Stimulated activated effector memory CD8-positive, alpha-beta T cell treated with anti-CD3 and anti-CD28 coated beads, Interleukin-12 subunit alpha, Interleukin-12 subunit beta, amount 100 ng/mL, for 72 hours (primary cell): Measurements from ENCODE around the gene NSMCE1.

Experiments
- ATAC-seq: fragments of 150-1000 bp; cut with Tn5 transposase; 2 replicates; pipeline ENCODE4 v1.10.0; 2021
- DNase-seq, 2 donors: peaks; one replicate each; pipeline ENCODE4 v3.0.0; 2021 to 2022; ENCODE audit warnings: low spot score in 2 of 2
- H3K27ac Mint-ChIP-seq: one replicate; pipeline ENCODE4 v1.8.0; 2022; ENCODE audit warnings: mild to moderate bottlenecking, mixed read lengths
- H3K36me3 Mint-ChIP-seq: one replicate; pipeline ENCODE4 v1.8.0; 2022; ENCODE audit warnings: mild to moderate bottlenecking, mixed read lengths
- H3K4me1 Mint-ChIP-seq: one replicate; pipeline ENCODE4 v1.8.0; 2022; ENCODE audit warnings: mixed read lengths
- H3K4me3 Mint-ChIP-seq: one replicate; pipeline ENCODE4 v1.8.0; 2022; ENCODE audit warnings: mild to moderate bottlenecking, mixed read lengths
- H3K9me3 Mint-ChIP-seq: one replicate; pipeline ENCODE4 v1.8.0; 2022; ENCODE audit warnings: mixed read lengths

Gene NSMCE1

DNA sequence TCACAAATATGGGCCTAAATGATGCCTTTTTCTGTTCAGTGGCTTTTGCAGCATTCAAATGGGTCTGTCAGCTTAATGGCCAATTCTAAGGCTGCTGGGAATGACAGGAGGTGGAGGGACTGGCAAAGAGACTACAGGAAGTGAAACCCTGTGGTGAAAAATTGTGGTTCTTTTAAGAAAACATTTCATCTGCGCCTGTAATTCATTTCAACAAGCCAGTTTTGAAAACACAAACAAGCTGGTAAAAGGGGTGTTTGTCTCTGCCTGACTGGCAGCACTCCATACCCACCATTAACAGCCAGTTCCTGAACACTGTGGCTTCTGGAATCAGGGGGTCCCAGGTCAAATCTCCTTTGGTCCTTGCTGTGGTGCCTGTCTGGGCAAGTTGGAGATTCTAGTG, 68.8 kb downstream of the NSMCE1 start:
- H3K36me3 Mint-ChIP-seq, result peaks cover 16% of the 10 kb centered on the region
- ATAC-seq (no peak), DNase-seq (peak in 1 of 2 donors; percentile 53)
- peak overlapping the region; percentile 89 for H3K27ac Mint-ChIP-seq
- H3K4me1 Mint-ChIP-seq, result peaks cover 80% of the 10 kb centered on the region
- peak overlapping the region; percentile 48 for H3K4me3 Mint-ChIP-seq
- no peaks in the 10 kb centered on the region for H3K9me3 Mint-ChIP-seq

GRCh38 chr16:27199235-27199586, 69.4 kb downstream of the NSMCE1 start:
- H3K36me3 Mint-ChIP-seq, result peaks cover 13% of the 10 kb centered on the region
- H3K27ac Mint-ChIP-seq, result peak overlapping the region; percentile 89
- no peaks in the 10 kb centered on the region for H3K9me3 Mint-ChIP-seq
- H3K4me1 Mint-ChIP-seq, result peaks cover 76% of the 10 kb centered on the region
- ATAC-seq (no peak), DNase-seq (no peak)
- peak overlapping the region; percentile 48 for H3K4me3 Mint-ChIP-seq

GRCh38 chr16:27198451-27199234, 69.9 kb downstream of the NSMCE1 start:
- ATAC-seq, result no peak
- no peak overlapping the region for H3K4me3 Mint-ChIP-seq
- peaks cover 7% of the 10 kb centered on the region for H3K36me3 Mint-ChIP-seq
- no peaks in the 10 kb centered on the region for H3K9me3 Mint-ChIP-seq
- H3K27ac Mint-ChIP-seq, result peak overlapping the region; percentile 89
- DNase-seq, result no peak
- peaks cover 70% of the 10 kb centered on the region for H3K4me1 Mint-ChIP-seq

DNA sequence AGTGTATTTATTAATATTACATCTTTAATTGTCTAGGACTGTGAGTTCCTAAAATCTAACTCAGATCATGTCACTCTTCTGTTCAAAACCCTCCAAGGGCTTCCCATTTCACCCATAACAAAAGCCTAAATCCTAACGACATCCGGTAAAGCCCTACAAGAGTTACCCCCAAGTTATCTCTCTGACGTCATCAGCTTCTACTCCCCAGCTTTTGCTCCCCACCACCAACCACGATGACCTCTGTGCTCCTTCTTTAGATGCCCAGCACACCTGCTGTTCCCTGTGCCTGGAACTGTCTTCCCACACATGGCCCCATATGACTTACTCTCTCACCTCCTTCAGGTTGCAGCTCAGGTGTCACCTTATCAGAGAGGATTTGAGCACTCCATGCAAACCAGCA, 71.6 kb downstream of the NSMCE1 start:
- Mint-ChIP-seq H3K4me3 (no peak overlapping the region), H3K36me3 (no peaks in the 10 kb centered on the region), H3K4me1 (peaks cover 68% of the 10 kb centered on the region), H3K27ac (peak overlapping the region; percentile 46), H3K9me3 (no peaks in the 10 kb centered on the region)
- DNase-seq, result no peak
- no peak for ATAC-seq

- H3K4me1 Mint-ChIP-seq, result peaks cover 62% of the 10 kb centered on the region
- no peaks in the 10 kb centered on the region for H3K36me3 Mint-ChIP-seq
- no peaks in the 10 kb centered on the region for H3K9me3 Mint-ChIP-seq
- no peak overlapping the region for H3K4me3 Mint-ChIP-seq
- DNase-seq (no peak), ATAC-seq (peak; percentile 12)
- H3K27ac Mint-ChIP-seq, result no peak overlapping the region
These were observed 72.5 kb downstream of the NSMCE1 start for GRCh38 chr16:27195941-27196595.

DNA sequence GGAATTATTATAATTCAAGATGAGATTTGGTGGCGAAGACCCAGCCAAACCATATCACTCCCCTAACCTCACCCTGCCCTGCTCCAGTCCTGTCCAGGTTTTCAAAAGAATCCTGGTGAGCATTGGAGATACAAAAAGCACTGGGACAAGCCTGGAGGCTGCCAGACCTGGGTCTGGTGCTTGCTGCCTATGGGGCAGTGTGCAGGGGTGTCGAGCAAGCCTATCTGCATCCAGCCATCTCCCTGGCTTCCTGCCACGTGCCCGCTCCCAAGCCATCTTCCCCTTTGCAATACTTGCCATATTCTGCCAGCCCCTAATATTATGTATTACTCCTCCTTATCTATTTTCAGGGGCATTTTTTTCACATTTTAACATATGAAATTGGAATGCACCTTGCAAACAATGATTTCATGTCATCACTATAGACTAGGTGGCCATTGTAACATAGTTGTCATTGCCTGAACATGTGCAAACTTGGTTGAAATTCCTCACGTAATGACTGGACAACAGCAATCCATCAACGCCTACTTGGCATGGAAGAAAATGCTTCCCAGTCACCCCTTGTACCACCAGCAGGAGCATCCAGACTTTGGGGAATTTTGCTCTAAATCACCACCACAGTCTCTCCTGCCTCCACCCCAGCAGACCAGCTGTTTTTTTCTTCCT, 73.4 kb downstream of the NSMCE1 start:
- Mint-ChIP-seq H3K4me3 (no peak overlapping the region), H3K4me1 (peaks cover 53% of the 10 kb centered on the region), H3K9me3 (no peaks in the 10 kb centered on the region), H3K27ac (no peak overlapping the region), H3K36me3 (no peaks in the 10 kb centered on the region)
- ATAC-seq (no peak), DNase-seq (no peak)

DNA sequence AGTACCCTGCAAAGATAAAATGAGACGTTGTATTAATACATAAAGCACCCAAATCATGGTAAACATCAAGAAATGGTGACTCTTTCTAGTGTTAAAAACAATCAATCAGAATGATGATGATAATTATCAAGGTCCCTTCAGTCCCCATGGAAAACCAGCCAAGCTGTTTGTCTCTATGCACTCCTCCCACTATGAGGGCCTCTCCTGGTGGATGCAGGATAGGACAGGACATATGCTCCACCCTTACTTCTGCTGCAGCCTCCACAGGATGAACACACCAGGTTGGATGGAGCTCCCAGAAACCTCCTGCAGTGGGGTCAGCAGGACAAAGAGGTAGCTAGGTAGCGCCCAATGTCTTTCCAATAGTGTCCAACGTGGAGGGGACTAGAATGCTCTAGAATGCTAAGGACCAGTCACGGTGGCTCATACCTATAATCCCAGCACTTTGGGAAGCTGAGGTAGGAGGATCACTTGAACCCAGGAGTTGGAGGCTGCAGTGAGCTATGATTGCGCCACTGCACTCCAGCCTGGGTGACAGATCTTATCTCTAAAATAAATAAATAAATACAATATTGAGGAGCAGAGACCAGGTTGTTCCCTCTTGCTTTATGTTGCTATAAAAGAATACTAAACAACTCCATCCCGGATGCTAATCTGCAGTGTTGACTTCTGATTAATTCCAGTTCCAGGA, 75.1 kb downstream of the NSMCE1 start:
- Mint-ChIP-seq H3K4me1 (peaks cover 36% of the 10 kb centered on the region), H3K9me3 (no peaks in the 10 kb centered on the region), H3K4me3 (no peak overlapping the region), H3K27ac (no peak overlapping the region), H3K36me3 (no peaks in the 10 kb centered on the region)
- ATAC-seq (no peak), DNase-seq (no peak)

GRCh38 chr16:27191352-27191924, 77.1 kb downstream of the NSMCE1 start:
- H3K36me3 Mint-ChIP-seq, result no peaks in the 10 kb centered on the region
- H3K4me1 Mint-ChIP-seq, result peaks cover 20% of the 10 kb centered on the region
- no peak overlapping the region for H3K27ac Mint-ChIP-seq
- H3K9me3 Mint-ChIP-seq, result no peaks in the 10 kb centered on the region
- DNase-seq (no peak), ATAC-seq (no peak)
- H3K4me3 Mint-ChIP-seq, result no peak overlapping the region

GRCh38 chr16:27190316-27190871, 78.2 kb downstream of the NSMCE1 start:
- Mint-ChIP-seq H3K4me3 (no peak overlapping the region), H3K36me3 (no peaks in the 10 kb centered on the region), H3K27ac (no peak overlapping the region), H3K9me3 (no peaks in the 10 kb centered on the region), H3K4me1 (peaks cover 10% of the 10 kb centered on the region)
- ATAC-seq (no peak), DNase-seq (no peak)

DNA sequence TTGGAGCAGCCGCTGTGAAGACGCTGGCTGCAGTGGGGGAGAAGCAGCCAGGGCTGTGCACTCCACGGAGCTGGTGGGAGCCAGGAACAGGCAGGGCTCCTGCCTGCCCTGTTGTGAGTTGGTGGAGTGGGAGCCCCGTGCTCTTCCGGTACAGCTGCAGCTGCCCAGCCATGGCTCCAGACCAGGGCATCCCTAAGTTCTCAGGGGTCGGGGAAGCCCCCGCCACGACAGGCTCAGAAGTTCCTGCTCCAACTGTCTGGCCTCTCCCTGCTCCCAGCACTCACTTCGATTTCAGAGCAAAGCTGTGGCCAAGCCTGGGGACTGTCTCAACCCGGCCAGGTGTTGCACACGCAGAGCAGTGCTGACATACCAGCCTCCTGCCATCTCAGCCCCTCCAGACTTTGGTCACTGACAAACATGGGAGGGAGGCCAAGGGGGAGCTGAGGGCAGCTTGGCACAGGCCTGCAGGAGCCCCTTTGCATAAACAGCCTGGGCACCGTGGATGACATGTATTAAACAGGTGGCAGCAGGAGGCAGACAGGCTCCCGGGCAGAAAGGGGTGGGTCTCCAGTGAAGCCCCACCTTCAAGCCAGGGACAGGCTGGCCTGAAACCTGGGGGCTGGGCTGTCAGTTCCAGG, 79.1 kb downstream of the NSMCE1 start:
- no peak for DNase-seq
- no peak overlapping the region for H3K4me3 Mint-ChIP-seq
- H3K36me3 Mint-ChIP-seq, result no peaks in the 10 kb centered on the region
- H3K9me3 Mint-ChIP-seq, result no peaks in the 10 kb centered on the region
- peaks cover 5% of the 10 kb centered on the region for H3K4me1 Mint-ChIP-seq
- H3K27ac Mint-ChIP-seq, result no peak overlapping the region
- ATAC-seq, result no peak

DNA sequence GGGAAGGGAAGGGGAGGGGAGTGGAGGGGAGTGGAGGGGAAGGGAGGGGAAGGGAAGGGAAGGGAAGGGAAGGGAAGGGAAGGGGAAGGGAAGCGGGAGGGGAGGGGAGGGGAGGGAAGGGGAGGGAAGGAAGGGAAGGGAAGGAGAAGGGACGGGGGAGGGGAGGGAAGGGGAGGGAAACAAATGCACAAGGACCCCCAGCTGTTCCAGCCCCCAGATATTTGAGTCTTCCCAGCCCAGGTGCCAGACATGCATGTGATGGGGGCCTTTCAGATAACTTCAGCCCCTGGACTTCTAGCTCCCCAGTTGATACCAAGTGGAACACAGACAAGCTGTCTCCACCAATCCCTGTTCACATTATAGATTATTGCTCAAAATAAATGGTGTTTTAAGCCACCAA, 79.9 kb downstream of the NSMCE1 start:
- H3K36me3 Mint-ChIP-seq, result no peaks in the 10 kb centered on the region
- H3K4me3 Mint-ChIP-seq, result no peak overlapping the region
- ATAC-seq (no peak), DNase-seq (no peak)
- peaks cover 5% of the 10 kb centered on the region for H3K4me1 Mint-ChIP-seq
- no peaks in the 10 kb centered on the region for H3K9me3 Mint-ChIP-seq
- no peak overlapping the region for H3K27ac Mint-ChIP-seq

DNA sequence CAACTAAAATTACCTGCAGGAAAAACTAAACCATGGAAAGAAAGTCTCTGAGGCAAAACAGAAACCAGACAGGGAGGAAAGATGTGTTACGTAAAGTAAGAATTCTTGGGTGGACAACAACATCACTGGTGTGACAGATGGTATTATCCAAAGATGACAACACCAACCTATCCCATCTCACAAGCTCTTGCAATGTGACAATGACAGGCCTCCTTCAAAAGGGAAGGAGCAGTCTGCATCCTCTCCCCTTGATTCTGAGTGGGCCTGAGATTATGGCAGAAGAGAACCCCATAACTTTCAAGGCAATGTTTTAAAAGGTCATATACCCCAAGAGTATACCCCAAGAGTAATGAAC, 82.8 kb downstream of the NSMCE1 start:
- no peaks in the 10 kb centered on the region for H3K36me3 Mint-ChIP-seq
- no peak overlapping the region for H3K4me3 Mint-ChIP-seq
- no peaks in the 10 kb centered on the region for H3K4me1 Mint-ChIP-seq
- DNase-seq (no peak), ATAC-seq (no peak)
- no peaks in the 10 kb centered on the region for H3K9me3 Mint-ChIP-seq
- H3K27ac Mint-ChIP-seq, result no peak overlapping the region

DNA sequence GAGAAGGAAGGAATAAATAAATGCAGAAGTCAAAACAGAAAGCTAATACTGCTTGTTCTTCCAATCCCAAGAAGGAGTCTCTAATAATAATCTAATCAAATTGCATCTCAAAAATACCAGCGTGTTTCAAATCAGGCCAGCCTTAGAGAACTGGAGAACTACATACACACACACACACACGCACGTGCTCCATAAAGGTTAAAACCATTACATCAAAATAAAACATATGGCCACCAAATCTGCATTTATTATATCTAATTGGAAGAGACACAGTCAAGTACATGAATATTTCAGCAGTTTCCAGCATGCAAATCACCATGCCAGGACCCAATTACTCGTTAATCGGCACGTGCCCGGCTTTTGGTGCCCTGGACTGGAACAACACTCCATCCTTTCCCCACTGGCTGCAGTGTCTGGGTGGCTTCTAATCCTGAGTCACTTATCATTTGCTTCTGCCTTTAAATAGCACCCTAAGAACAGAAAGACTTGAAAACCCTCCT, 85.6 kb downstream of the NSMCE1 start:
- no peaks in the 10 kb centered on the region for H3K9me3 Mint-ChIP-seq
- H3K4me3 Mint-ChIP-seq, result no peak overlapping the region
- DNase-seq (no peak), ATAC-seq (no peak)
- peaks cover 15% of the 10 kb centered on the region for H3K4me1 Mint-ChIP-seq
- no peaks in the 10 kb centered on the region for H3K36me3 Mint-ChIP-seq
- no peak overlapping the region for H3K27ac Mint-ChIP-seq

DNA sequence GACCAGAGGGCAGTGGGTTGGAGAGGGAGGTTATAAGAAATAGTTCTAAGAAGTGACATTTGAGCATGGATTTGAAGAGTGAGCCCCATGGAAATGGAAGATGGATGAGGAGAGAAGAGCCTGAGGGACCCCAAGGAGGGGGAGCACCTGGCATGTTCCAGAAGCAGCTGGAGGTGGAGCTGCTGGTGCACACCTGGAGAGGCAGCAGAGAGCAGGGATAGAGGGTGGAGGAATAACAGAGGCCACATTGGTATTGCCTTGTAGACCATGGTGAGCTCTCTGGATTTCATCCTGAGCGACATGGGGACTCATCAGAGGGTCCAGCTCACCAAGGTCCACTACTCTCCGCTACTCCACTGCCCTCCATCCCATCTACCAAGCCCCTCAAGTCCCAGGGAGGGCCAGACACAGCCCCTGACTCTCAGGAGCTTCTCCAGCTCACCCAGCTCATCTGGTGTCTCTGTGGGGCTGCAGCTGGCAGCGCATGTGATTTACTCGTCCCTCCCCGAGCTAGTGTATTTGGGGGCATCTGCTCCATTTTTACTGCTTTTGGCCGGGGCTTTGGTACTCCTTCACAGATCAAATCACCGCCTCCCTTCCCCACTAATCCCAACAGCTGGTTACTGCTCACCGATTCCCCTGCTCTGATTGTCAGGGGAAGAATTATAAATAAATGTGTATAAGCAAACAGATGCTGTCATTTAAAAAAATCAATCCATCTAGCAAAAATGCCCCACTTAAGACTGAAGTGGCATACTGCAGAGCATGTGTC, 87.4 kb downstream of the NSMCE1 start:
- Mint-ChIP-seq H3K4me3 (no peak overlapping the region), H3K4me1 (peaks cover 23% of the 10 kb centered on the region), H3K9me3 (no peaks in the 10 kb centered on the region), H3K27ac (no peak overlapping the region), H3K36me3 (no peaks in the 10 kb centered on the region)
- ATAC-seq (no peak), DNase-seq (no peak)
